ENCODE results near the gene LIN28A. TPM values are rescaled to one million over a fixed set of nuclear protein-coding genes. Genes with fewer than 3 reads are reported as not detected.

LIN28A gene
- total and polyA plus RNA-seq, 10 of the 15 experiments (the other 5 are each of a cell fraction or from before 2014, with no cell fraction given): 0.13 to 0.59 (median 0.30) TPM; not detected in 7

GRCh38 chr1:26364956-26365355, 45.7 kb upstream of the LIN28A start (continued):
- no peak for TF ChIP-seq ZNF24 (IDR thresholded peaks at IDR 0.05)
- no peak for TF ChIP-seq PAX8 (IDR thresholded peaks at IDR 0.05)
- no peak for TF ChIP-seq HDGF (IDR thresholded peaks at IDR 0.05)

GRCh38 chr1:26367441-26367840, 43.2 kb upstream of the LIN28A start:
- ATAC-seq: no peak
- Histone ChIP-seq H3K9ac (ENCODE audit: control insufficient read depth, insufficient read depth, low read length) (no peak overlapping the region), H2AFZ (ENCODE audit: control insufficient read depth, low read depth, low read length) (no peak overlapping the region), H3K4me1 (ENCODE audit: control insufficient read depth, insufficient read depth, low read length) (no peaks in the 10 kb centered on the region; the same call in 1 of the 2 replicates), H3K27me3 (replicated peaks in 1 of 2; ENCODE audit: control insufficient read depth in 2 of 2, insufficient read depth in 2 of 2, low read length in 1 of 2) (peaks cover 0 to 2% of the 10 kb centered on the region in 2 experiments; a peak in 1 of 4 replicates), H3K27ac (ENCODE audit: control insufficient read depth, insufficient read depth) (no peak overlapping the region), H3K79me2 (ENCODE audit: control insufficient read depth, insufficient read depth, low read length) (no peaks in the 10 kb centered on the region), H3K4me3 (no peak overlapping the region), H4K20me1 (ENCODE audit: control insufficient read depth, insufficient read depth) (no peaks in the 10 kb centered on the region), H3K9me3 (replicated peaks; ENCODE audit: control insufficient read depth, insufficient read depth, low read length) (no peaks in the 10 kb centered on the region; the same call in 2 of the 3 replicates), H3K36me3 (ENCODE audit: control insufficient read depth in 2 of 2, insufficient read depth in 2 of 2, low read length in 1 of 2) (no peaks in the 10 kb centered on the region), H3K4me2 (ENCODE audit: control insufficient read depth, insufficient read depth) (no peak overlapping the region)
- no peak for FAIRE-seq
- intact Hi-C loops (cut with micrococcal nuclease; ENCODE audit: unreplicated experiment) (loop anchor here (10.0 kb wide), 1 partner anchor 47 kb away; the partner anchor contains the start of gene LIN28A), in situ Hi-C loops (cut with MboI) (no loop called here)
- ChIA-PET SMC1A (ENCODE audit: uncharacterized antibody, unreplicated experiment) (interaction anchor here (1.5 kb wide), 1 partner anchor 50 kb away, joined by 3 read pairs; no protein-coding TSS in a partner anchor), RAD21 (ENCODE audit: unreplicated experiment) (no interaction called here), POLR2A (interaction anchor here (0.6 kb wide), 1 partner anchor 29 kb away, joined by 3 read pairs; no protein-coding TSS in a partner anchor), CTCF (interaction anchor here (0.6 to 1.3 kb wide), 4 partner anchors 24 to 222 kb away, joined by 3 to 4 read pairs (median 3); no protein-coding TSS in a partner anchor)
- no peak for DNase-seq (ENCODE audit: low read depth, low spot score)
- BruUV-seq (replicated peaks): no TSS peak
- WGBS (ENCODE audit: insufficient coverage, insufficient replicate concordance, low lambda C conversion rate, missing lambda C conversion rate): 17% methylated on average over 6 of the region's 6 CpGs
- TF ChIP-seq SP1 (IDR thresholded peaks at IDR 0.05; ENCODE audit: low read depth, low read length) (no peak), RAD21 (IDR thresholded peaks at IDR 0.05; ENCODE audit: insufficient read depth, low read depth, low read length) (no peak), ZBTB40 (IDR thresholded peaks at IDR 0.05; ENCODE audit: borderline replicate concordance) (no peak), HDAC6 (IDR thresholded peaks at IDR 0.05; ENCODE audit: unreplicated experiment) (no peak), STAT1 (conservative IDR thresholded peaks at IDR 0.05) (no peak), MXI1 (IDR thresholded peaks at IDR 0.05; ENCODE audit: low read depth, low read length) (no peak), CTCF (IDR thresholded peaks at IDR 0.05 in 2 of 3, conservative IDR thresholded peaks at IDR 0.05 in 1 of 3; ENCODE audit: control insufficient read depth in 2 of 3, extremely low read depth in 1 of 3, insufficient read depth in 1 of 3, low read depth in 3 of 3, low read length in 3 of 3) (no peak), NR2C1 (IDR thresholded peaks at IDR 0.05) (no peak), RELB (IDR thresholded peaks at IDR 0.05; ENCODE audit: low read depth) (no peak), PML (IDR thresholded peaks at IDR 0.05; ENCODE audit: low read length) (no peak), YBX1 (IDR thresholded peaks at IDR 0.05) (no peak), RCOR1 (conservative IDR thresholded peaks at IDR 0.05; ENCODE audit: low read depth, low read length) (no peak), TCF3 (IDR thresholded peaks at IDR 0.05; ENCODE audit: borderline replicate concordance, insufficient read depth, low read depth, low read length) (no peak)
